H1 (cell line): Measurements from ENCODE around the gene CD28. TPM values are rescaled to one million over a fixed set of nuclear protein-coding genes. Genes with fewer than 3 reads are reported as not detected.

ENCODE experiments used
- CTCF ChIA-PET: fragments of 300-600 bp; sonication (Branson Sonifier 250); formaldehyde crosslinking; loops from one replicate; lab custom pipeline; 2021; ENCODE audit not compliant: partially characterized antibody; lab: Charles Lee
- POLR2A ChIA-PET: fragments of 300-600 bp; sonication (Branson Sonifier 250); formaldehyde crosslinking; loops from one replicate; lab custom pipeline; 2021; ENCODE audit warnings: inconsistent platforms; ENCODE audit not compliant: partially characterized antibody; lab: Charles Lee
- DNase-seq, 2 experiments: peaks; one replicate each; pipeline versions ENCODE4 v3.0.0 to v3.0.0-alpha.2; 2010 to 2022; ENCODE audit warnings: low spot score in 2 of 2, low read depth in 1 of 2, mixed read lengths in 1 of 2
- FAIRE-seq: peaks from 2 replicates; lab custom pipeline; 2011; peaks lifted over from hg19 to GRCh38; lab: Jason Lieb, UNC
- H2AFZ ChIP-seq: 2 replicates; pipeline ENCODE4 v1.8.1; 2012; ENCODE audit warnings: low read length, inconsistent platforms
- H2AK5ac ChIP-seq: 2 replicates; pipeline ENCODE4 v1.6.1; 2013; ENCODE audit warnings: low read depth, low read length
- H2BK120ac ChIP-seq: replicated peaks from 2 replicates; pipeline ENCODE3; 2013; ENCODE audit warnings: low read depth, low read length, inconsistent platforms
- H2BK12ac ChIP-seq: 2 replicates; pipeline ENCODE4 v1.6.1; 2013; ENCODE audit warnings: low read depth, low read length
- H2BK15ac ChIP-seq: 2 replicates; pipeline ENCODE4 v1.6.1; 2013; ENCODE audit warnings: low read length
- H2BK20ac ChIP-seq: 2 replicates; pipeline ENCODE4 v1.6.1; 2013; ENCODE audit warnings: low read length
- H2BK5ac ChIP-seq: 2 replicates; pipeline ENCODE4 v1.6.1; 2013; ENCODE audit warnings: low read depth, low read length
- H3K14ac ChIP-seq: 2 replicates; pipeline ENCODE4 v1.6.1; 2013; ENCODE audit warnings: inconsistent platforms; ENCODE audit not compliant: insufficient read length
- H3K18ac ChIP-seq: 2 replicates; pipeline ENCODE4 v1.6.1; 2013; ENCODE audit warnings: low read length; ENCODE audit errors: extremely low read depth
- H3K23ac ChIP-seq: 2 replicates; pipeline ENCODE4 v1.6.1; 2013; ENCODE audit warnings: inconsistent platforms; ENCODE audit not compliant: insufficient read length
- H3K23me2 ChIP-seq: 2 replicates; pipeline ENCODE4 v1.6.1; 2013; ENCODE audit warnings: low read depth, low read length
- H3K27ac ChIP-seq: 2 replicates; pipeline ENCODE4 v1.6.1; 2011; ENCODE audit warnings: low read depth, low read length, inconsistent platforms
- H3K27me3 ChIP-seq, 4 experiments: replicated peaks in 1 of 4; 1 replicate in 1 of 4; 2 replicates in 3 of 4; pipeline versions ENCODE4 v1.6.1 to v1.8.1; 2011 to 2013; ENCODE audit warnings: low read length in 3 of 4, mild to moderate bottlenecking in 3 of 4, inconsistent platforms in 2 of 4, mixed read lengths in 2 of 4, moderate library complexity in 1 of 4; ENCODE audit not compliant: control insufficient read depth in 3 of 4, insufficient read depth in 3 of 4; ENCODE audit errors: extremely low read depth in 1 of 4
- H3K36me3 ChIP-seq, 4 experiments: 2 replicates each; pipeline versions ENCODE4 v1.6.1 to v1.8.1; 2011 to 2013; ENCODE audit warnings: mild to moderate bottlenecking in 4 of 4, low read length in 3 of 4, moderate library complexity in 2 of 4, control low read depth in 1 of 4, inconsistent platforms in 1 of 4; ENCODE audit not compliant: insufficient read depth in 4 of 4, control insufficient read depth in 2 of 4
- H3K4ac ChIP-seq: replicated peaks from 2 replicates; pipeline ENCODE3; 2013; ENCODE audit warnings: low read length, low read depth, mixed read lengths, inconsistent platforms; ENCODE audit not compliant: insufficient read length
- H3K4me1 ChIP-seq, 4 experiments: replicated peaks in 1 of 4; 1 replicate in 1 of 4; 2 replicates in 3 of 4; pipeline versions ENCODE4 v1.6.1 to v1.8.1; 2011 to 2013; ENCODE audit warnings: low read length in 3 of 4, inconsistent platforms in 2 of 4, mixed read lengths in 1 of 4; ENCODE audit not compliant: insufficient read depth in 4 of 4, control insufficient read depth in 3 of 4
- H3K4me2 ChIP-seq, 2 experiments: 2 replicates each; pipeline versions ENCODE4 v1.6.1 to v1.8.1; 2011 to 2013; ENCODE audit warnings: low read depth in 2 of 2, low read length in 2 of 2, control low read depth in 1 of 2, inconsistent platforms in 1 of 2, mild to moderate bottlenecking in 1 of 2; ENCODE audit not compliant: insufficient read depth in 1 of 2
- H3K4me3 ChIP-seq, 4 experiments: fragments of 200-600, 300-600 bp in 1 of 4; sonication (generic), shearing (Covaris generic), sonication (Bioruptor Twin) in 1 of 4; 2 replicates each; pipeline versions ENCODE4 v1.5.1 to v1.8.1; 2011 to 2016; ENCODE audit warnings: low read length in 4 of 4, low read depth in 3 of 4, control low read depth in 2 of 4, inconsistent platforms in 2 of 4, mild to moderate bottlenecking in 2 of 4, mixed read lengths in 1 of 4, moderate library complexity in 1 of 4; ENCODE audit not compliant: insufficient read depth in 2 of 4; ENCODE audit errors: extremely low read depth in 1 of 4
- H3K56ac ChIP-seq: replicated peaks from 2 replicates; pipeline ENCODE3; 2013; ENCODE audit warnings: low read depth, mild to moderate bottlenecking, mixed read lengths, low read length, inconsistent platforms; ENCODE audit not compliant: insufficient read length
- H3K79me1 ChIP-seq: 2 replicates; pipeline ENCODE4 v1.6.1; 2013; ENCODE audit warnings: low read depth, low read length, control low read depth
- H3K79me2 ChIP-seq, 2 experiments: 2 replicates each; pipeline versions ENCODE4 v1.6.1 to v1.8.1; 2012 to 2013; ENCODE audit warnings: low read length in 2 of 2, mild to moderate bottlenecking in 2 of 2, inconsistent platforms in 1 of 2; ENCODE audit not compliant: insufficient read depth in 2 of 2, control insufficient read depth in 1 of 2
- H3K9ac ChIP-seq, 4 experiments: replicated peaks in 1 of 4; 1 replicate in 1 of 4; 2 replicates in 3 of 4; pipeline versions ENCODE4 v1.6.1 to v1.8.1; 2011 to 2013; ENCODE audit warnings: low read depth in 3 of 4, low read length in 3 of 4, control low read depth in 2 of 4, mild to moderate bottlenecking in 2 of 4, moderate library complexity in 2 of 4, inconsistent platforms in 1 of 4; ENCODE audit errors: extremely low read depth in 1 of 4
- H3K9me3 ChIP-seq, 2 experiments: 2 replicates each; pipeline versions ENCODE4 v1.6.1 to v1.8.1; 2012 to 2013; ENCODE audit warnings: mild to moderate bottlenecking in 2 of 2, moderate library complexity in 2 of 2, control low read depth in 1 of 2, inconsistent platforms in 1 of 2, low read depth in 1 of 2, low read length in 1 of 2, mixed read lengths in 1 of 2; ENCODE audit not compliant: insufficient read depth in 2 of 2
- H4K20me1 ChIP-seq, 2 experiments: replicated peaks in 1 of 2; 2 replicates each; pipeline versions ENCODE3 to v1.8.1; 2011 to 2013; ENCODE audit warnings: inconsistent platforms in 2 of 2, low read length in 2 of 2, mild to moderate bottlenecking in 1 of 2; ENCODE audit not compliant: insufficient read depth in 2 of 2, control insufficient read depth in 1 of 2
- H4K5ac ChIP-seq: 2 replicates; pipeline ENCODE4 v1.6.1; 2013; ENCODE audit warnings: low read length, low read depth, mixed read lengths, inconsistent platforms; ENCODE audit not compliant: insufficient read length
- H4K8ac ChIP-seq: 2 replicates; pipeline ENCODE4 v1.8.0; 2013; ENCODE audit warnings: mild to moderate bottlenecking, moderate library complexity, low read length, inconsistent platforms; ENCODE audit not compliant: insufficient read depth; ENCODE audit errors: extremely low read depth
- H4K91ac ChIP-seq: replicated peaks from 2 replicates; pipeline ENCODE3; 2013; ENCODE audit warnings: low read length, mixed read lengths, inconsistent platforms; ENCODE audit not compliant: insufficient read length
- HDAC2 ChIP-seq, 2 experiments: fragments of 300-600 bp in 1 of 2; sonication (generic) in 1 of 2; IDR thresholded peaks; 2 replicates each; pipeline ENCODE4 v1.6.1; 2011 to 2012; ENCODE audit warnings: low read depth in 2 of 2, low read length in 2 of 2, mild to moderate bottlenecking in 2 of 2, moderate library complexity in 2 of 2, borderline replicate concordance in 1 of 2, inconsistent platforms in 1 of 2
- polyA plus RNA-seq, 7 experiments: library from polyadenylated mRNA; depleted of rRNA in 3 of 7; stranded (reverse) in 5 of 7; unstranded in 2 of 7; fragments of >200 nt in 5 of 7; fragments of 200-250 nt in 2 of 7; gene quantifications; 1 replicate in 5 of 7; 2 replicates in 1 of 7; 4 replicates in 1 of 7; pipeline versions ENCODE4 v1.2.1 to v1.2.3, GENCODE V29; 2011 to 2013; ENCODE audit warnings: missing spikeins in 2 of 7, mixed read lengths in 2 of 7
- total RNA-seq: library from RNA; stranded (reverse); fragmentation: NEBNext Ultra II Directional; extraction: Animal tissue kit (Norgen Biotek cat#: 25700); gene quantifications from 2 replicates; pipeline ENCODE4 v1.2.1, GENCODE V29; 2021

CD28 gene
- total and polyA plus RNA-seq, 2 of the 8 experiments (the other 6 are each of a cell fraction or from before 2014, with no cell fraction given): not detected

- no peak overlapping the region for H2AFZ ChIP-seq
- CTCF ChIA-PET: no interaction called here
Observed at GRCh38 chr2:203728321-203728720, 21.9 kb downstream of the CD28 start.

More at GRCh38 chr2:203728321-203728720, 21.9 kb downstream of the CD28 start:
- FAIRE-seq (no peak), DNase-seq (no peak)
- Histone ChIP-seq H3K27me3 (no peaks in the 10 kb centered on the region), H4K8ac (no peak overlapping the region), H3K4me1 (peaks cover 0 to 3% (median 0%) of the 10 kb centered on the region in 4 experiments; a peak in 1 of 7 replicates), H4K20me1 (no peaks in the 10 kb centered on the region), H3K4ac (no peak overlapping the region), H3K79me1 (no peaks in the 10 kb centered on the region), H2BK15ac (no peak overlapping the region), H2AK5ac (no peak overlapping the region), H3K18ac (no peak overlapping the region), H3K14ac (no peak overlapping the region), H3K9ac (no peak overlapping the region), H3K27ac (no peak overlapping the region), H4K5ac (no peak overlapping the region), H3K56ac (no peak overlapping the region), H3K9me3 (peaks cover 0 to 2% of the 10 kb centered on the region in 2 experiments; a peak in 1 of 4 replicates), H4K91ac (no peak overlapping the region), H3K36me3 (no peaks in the 10 kb centered on the region), H2BK120ac (no peak overlapping the region), H2BK12ac (no peak overlapping the region), H3K23ac (no peak overlapping the region), H3K4me2 (no peak overlapping the region), H3K79me2 (no peaks in the 10 kb centered on the region), H2BK5ac (no peak overlapping the region), H3K23me2 (no peaks in the 10 kb centered on the region), H2BK20ac (no peak overlapping the region)
- POLR2A ChIA-PET: no interaction called here
- no peak for TF ChIP-seq HDAC2 (IDR thresholded peaks at IDR 0.05; ENCODE audit: borderline replicate concordance in 1 of 2, low read depth in 2 of 2, low read length in 2 of 2)
- TF ChIP-seq, all 59 proteins: peak for 0
- no peak overlapping the region for H3K4me3 ChIP-seq
